ENCODE data around the gene MYO1A.

The MYO1A gene

GRCh38 chr12:56998981-56999380 is 50.9 kb downstream of the MYO1A start:
- H3K27me3 ChIP-seq (ENCODE audit: insufficient read depth, low read length), result no peaks in the 10 kb centered on the region
- H3K4me1 ChIP-seq (ENCODE audit: insufficient read depth, low read length), result no peaks in the 10 kb centered on the region
- peaks cover 54% of the 10 kb centered on the region for H3K36me3 ChIP-seq (ENCODE audit: insufficient read depth, low read length)
- H3K4me3 ChIP-seq (ENCODE audit: low read length), result no peak overlapping the region
- H3K9ac ChIP-seq (ENCODE audit: low read depth, low read length), result no peak overlapping the region
- 97% methylated on average over 4 of the region's 4 CpGs for WGBS
- H3K27ac ChIP-seq (ENCODE audit: low read depth, low read length), result no peak overlapping the region
- no peaks in the 10 kb centered on the region for H3K9me3 ChIP-seq (ENCODE audit: insufficient read depth, low read depth, low read length)

- Histone ChIP-seq H3K9me3 (ENCODE audit: insufficient read depth, low read depth, low read length) (no peaks in the 10 kb centered on the region), H3K4me1 (ENCODE audit: insufficient read depth, low read length) (no peaks in the 10 kb centered on the region), H3K27ac (ENCODE audit: low read depth, low read length) (no peak overlapping the region), H3K4me3 (ENCODE audit: low read length) (no peak overlapping the region), H3K9ac (ENCODE audit: low read depth, low read length) (no peak overlapping the region), H3K27me3 (ENCODE audit: insufficient read depth, low read length) (no peaks in the 10 kb centered on the region), H3K36me3 (ENCODE audit: insufficient read depth, low read length) (peaks cover 47% of the 10 kb centered on the region)
- WGBS, result 96% methylated on average over 6 of the region's 6 CpGs
These were observed 51.6 kb downstream of the MYO1A start for GRCh38 chr12:56998316-56998715.

GRCh38 chr12:56996793-56997545 is 53.0 kb downstream of the MYO1A start:
- Histone ChIP-seq H3K4me3 (ENCODE audit: low read length) (no peak overlapping the region), H3K36me3 (ENCODE audit: insufficient read depth, low read length) (peaks cover 34% of the 10 kb centered on the region), H3K27me3 (ENCODE audit: insufficient read depth, low read length) (no peaks in the 10 kb centered on the region), H3K9me3 (ENCODE audit: insufficient read depth, low read depth, low read length) (no peaks in the 10 kb centered on the region), H3K27ac (ENCODE audit: low read depth, low read length) (no peak overlapping the region), H3K4me1 (ENCODE audit: insufficient read depth, low read length) (no peaks in the 10 kb centered on the region), H3K9ac (ENCODE audit: low read depth, low read length) (no peak overlapping the region)
- 90% methylated on average over 12 of the region's 12 CpGs for WGBS

GRCh38 chr12:56995930-56996496 is 53.9 kb downstream of the MYO1A start:
- no peak overlapping the region for H3K27ac ChIP-seq (ENCODE audit: low read depth, low read length)
- H3K4me1 ChIP-seq (ENCODE audit: insufficient read depth, low read length), result no peaks in the 10 kb centered on the region
- H3K9ac ChIP-seq (ENCODE audit: low read depth, low read length), result no peak overlapping the region
- no peaks in the 10 kb centered on the region for H3K9me3 ChIP-seq (ENCODE audit: insufficient read depth, low read depth, low read length)
- 94% methylated on average over 11 of the region's 11 CpGs for WGBS
- no peak overlapping the region for H3K4me3 ChIP-seq (ENCODE audit: low read length)
- no peaks in the 10 kb centered on the region for H3K27me3 ChIP-seq (ENCODE audit: insufficient read depth, low read length)
- H3K36me3 ChIP-seq (ENCODE audit: insufficient read depth, low read length), result peaks cover 25% of the 10 kb centered on the region

- Histone ChIP-seq H3K4me1 (ENCODE audit: insufficient read depth, low read length) (no peaks in the 10 kb centered on the region), H3K27ac (ENCODE audit: low read depth, low read length) (no peak overlapping the region), H3K36me3 (ENCODE audit: insufficient read depth, low read length) (peaks cover 18% of the 10 kb centered on the region), H3K9me3 (ENCODE audit: insufficient read depth, low read depth, low read length) (no peaks in the 10 kb centered on the region), H3K9ac (ENCODE audit: low read depth, low read length) (no peak overlapping the region), H3K27me3 (ENCODE audit: insufficient read depth, low read length) (no peaks in the 10 kb centered on the region), H3K4me3 (ENCODE audit: low read length) (no peak overlapping the region)
- WGBS, result 96% methylated on average over 26 of the region's 26 CpGs
These were observed 54.6 kb downstream of the MYO1A start for GRCh38 chr12:56995201-56995929.

GRCh38 chr12:56994231-56994746 is 55.6 kb downstream of the MYO1A start:
- Histone ChIP-seq H3K9ac (ENCODE audit: low read depth, low read length) (no peak overlapping the region), H3K27ac (ENCODE audit: low read depth, low read length) (no peak overlapping the region), H3K27me3 (ENCODE audit: insufficient read depth, low read length) (no peaks in the 10 kb centered on the region), H3K4me1 (ENCODE audit: insufficient read depth, low read length) (no peaks in the 10 kb centered on the region), H3K36me3 (ENCODE audit: insufficient read depth, low read length) (peaks cover 8% of the 10 kb centered on the region), H3K9me3 (ENCODE audit: insufficient read depth, low read depth, low read length) (no peaks in the 10 kb centered on the region), H3K4me3 (ENCODE audit: low read length) (no peak overlapping the region)
- WGBS, result 68% methylated on average over 10 of the region's 10 CpGs

- H3K9ac ChIP-seq (ENCODE audit: low read depth, low read length), result no peak overlapping the region
These were observed 56.6 kb downstream of the MYO1A start for GRCh38 chr12:56993346-56993745.

GRCh38 chr12:56991319-56992246 is 58.3 kb downstream of the MYO1A start:
- Histone ChIP-seq H3K9me3 (ENCODE audit: insufficient read depth, low read depth, low read length) (no peaks in the 10 kb centered on the region), H3K27me3 (ENCODE audit: insufficient read depth, low read length) (no peaks in the 10 kb centered on the region), H3K4me1 (ENCODE audit: insufficient read depth, low read length) (peaks cover 7% of the 10 kb centered on the region; the same call in 1 of the 2 replicates), H3K4me3 (ENCODE audit: low read length) (no peak overlapping the region), H3K27ac (ENCODE audit: low read depth, low read length) (no peak overlapping the region), H3K36me3 (ENCODE audit: insufficient read depth, low read length) (no peaks in the 10 kb centered on the region; the same call in 1 of the 2 replicates), H3K9ac (ENCODE audit: low read depth, low read length) (no peak overlapping the region)
- 94% methylated on average over 8 of the region's 8 CpGs for WGBS

More at GRCh38 chr12:56993346-56993745, 56.6 kb downstream of the MYO1A start:
- H3K27ac ChIP-seq (ENCODE audit: low read depth, low read length), result no peak overlapping the region
- H3K36me3 ChIP-seq (ENCODE audit: insufficient read depth, low read length), result no peaks in the 10 kb centered on the region; the same call in 1 of the 2 replicates
- no peaks in the 10 kb centered on the region for H3K9me3 ChIP-seq (ENCODE audit: insufficient read depth, low read depth, low read length)
- H3K4me1 ChIP-seq (ENCODE audit: insufficient read depth, low read length), result no peaks in the 10 kb centered on the region; the same call in 1 of the 2 replicates
- H3K27me3 ChIP-seq (ENCODE audit: insufficient read depth, low read length), result no peaks in the 10 kb centered on the region
- WGBS, result 78% methylated on average over 10 of the region's 10 CpGs
- no peak overlapping the region for H3K4me3 ChIP-seq (ENCODE audit: low read length)

- no peaks in the 10 kb centered on the region for H3K27me3 ChIP-seq (ENCODE audit: insufficient read depth, low read length)
- H3K4me1 ChIP-seq (ENCODE audit: insufficient read depth, low read length), result peaks cover 7% of the 10 kb centered on the region; the same call in 1 of the 2 replicates
- no peak overlapping the region for H3K27ac ChIP-seq (ENCODE audit: low read depth, low read length)
- 86% methylated on average over 7 of the region's 7 CpGs for WGBS
- H3K36me3 ChIP-seq (ENCODE audit: insufficient read depth, low read length), result no peaks in the 10 kb centered on the region; the same call in 1 of the 2 replicates
- no peak overlapping the region for H3K4me3 ChIP-seq (ENCODE audit: low read length)
- no peaks in the 10 kb centered on the region for H3K9me3 ChIP-seq (ENCODE audit: insufficient read depth, low read depth, low read length)
- no peak overlapping the region for H3K9ac ChIP-seq (ENCODE audit: low read depth, low read length)
These were observed 59.1 kb downstream of the MYO1A start for GRCh38 chr12:56990648-56991318.
